ENCODE data around the gene A2ML1.

The A2ML1 gene

GRCh38 chr12:8779862-8780261 is 42.6 kb upstream of the A2ML1 start:
- H3K36me3 ChIP-seq (ENCODE audit: insufficient read depth, low read length), result peaks cover 36% of the 10 kb centered on the region; the same call in 1 of the 2 replicates
- no peaks in the 10 kb centered on the region for H3K4me1 ChIP-seq (ENCODE audit: insufficient read depth, low read length, poor library complexity, severe bottlenecking)
- H4K20me1 ChIP-seq (ENCODE audit: insufficient read depth, low read length, poor library complexity, severe bottlenecking), result peaks cover 3% of the 10 kb centered on the region
- H3K9me3 ChIP-seq (ENCODE audit: insufficient read depth, low read depth, low read length), result no peaks in the 10 kb centered on the region
- no peak overlapping the region for H2AFZ ChIP-seq (ENCODE audit: low read length)
- H3K27me3 ChIP-seq (ENCODE audit: insufficient read depth, low read length, poor library complexity, severe bottlenecking), result no peaks in the 10 kb centered on the region
- H3F3A ChIP-seq (ENCODE audit: low read depth), result no peaks in the 10 kb centered on the region
- H3K79me2 ChIP-seq (ENCODE audit: insufficient read depth, low read length), result no peaks in the 10 kb centered on the region
- no peak overlapping the region for H3K9ac ChIP-seq (ENCODE audit: low read depth, low read length, poor library complexity, severe bottlenecking)
- TF ChIP-seq EZH2phosphoT487 (IDR thresholded peaks at IDR 0.05; ENCODE audit: borderline replicate concordance) (no peak), CTCF (conservative IDR thresholded peaks at IDR 0.05; ENCODE audit: low read length) (no peak; the same call in 1 of the 2 replicates)
- H3K4me2 ChIP-seq (ENCODE audit: low read depth, low read length, poor library complexity, severe bottlenecking), result no peak overlapping the region
- no peak overlapping the region for H3K4me3 ChIP-seq (ENCODE audit: low read length, poor library complexity, severe bottlenecking)
- no peaks in the 10 kb centered on the region for H3K9me2 ChIP-seq (replicated peaks; ENCODE audit: low read depth, low read length)

GRCh38 chr12:8780389-8780788 is 42.0 kb upstream of the A2ML1 start:
- H3K9me3 ChIP-seq (ENCODE audit: insufficient read depth, low read depth, low read length), result no peaks in the 10 kb centered on the region
- H3K9ac ChIP-seq (ENCODE audit: low read depth, low read length, poor library complexity, severe bottlenecking), result no peak overlapping the region
- peaks cover 31% of the 10 kb centered on the region; the same call in 1 of the 2 replicates for H3K36me3 ChIP-seq (ENCODE audit: insufficient read depth, low read length)
- H3K4me1 ChIP-seq (ENCODE audit: insufficient read depth, low read length, poor library complexity, severe bottlenecking), result no peaks in the 10 kb centered on the region
- peaks cover 3% of the 10 kb centered on the region for H4K20me1 ChIP-seq (ENCODE audit: insufficient read depth, low read length, poor library complexity, severe bottlenecking)
- no peaks in the 10 kb centered on the region for H3K27me3 ChIP-seq (ENCODE audit: insufficient read depth, low read length, poor library complexity, severe bottlenecking)
- no peak overlapping the region for H2AFZ ChIP-seq (ENCODE audit: low read length)
- TF ChIP-seq CTCF (conservative IDR thresholded peaks at IDR 0.05; ENCODE audit: low read length) (peak; percentile 68), EZH2phosphoT487 (IDR thresholded peaks at IDR 0.05; ENCODE audit: borderline replicate concordance) (no peak)
- H3F3A ChIP-seq (ENCODE audit: low read depth), result no peaks in the 10 kb centered on the region
- no peak overlapping the region for H3K4me2 ChIP-seq (ENCODE audit: low read depth, low read length, poor library complexity, severe bottlenecking)
- H3K4me3 ChIP-seq (ENCODE audit: low read length, poor library complexity, severe bottlenecking), result no peak overlapping the region
- no peaks in the 10 kb centered on the region for H3K9me2 ChIP-seq (replicated peaks; ENCODE audit: low read depth, low read length)
- no peaks in the 10 kb centered on the region for H3K79me2 ChIP-seq (ENCODE audit: insufficient read depth, low read length)

- Histone ChIP-seq H3K79me2 (ENCODE audit: insufficient read depth, low read length) (no peaks in the 10 kb centered on the region), H3K27me3 (ENCODE audit: insufficient read depth, low read length, poor library complexity, severe bottlenecking) (no peaks in the 10 kb centered on the region), H2AFZ (ENCODE audit: low read length) (no peak overlapping the region), H3K4me2 (ENCODE audit: low read depth, low read length, poor library complexity, severe bottlenecking) (no peak overlapping the region), H4K20me1 (ENCODE audit: insufficient read depth, low read length, poor library complexity, severe bottlenecking) (peaks cover 3% of the 10 kb centered on the region), H3F3A (ENCODE audit: low read depth) (no peaks in the 10 kb centered on the region), H3K36me3 (ENCODE audit: insufficient read depth, low read length) (peaks cover 25% of the 10 kb centered on the region; the same call in 1 of the 2 replicates), H3K9ac (ENCODE audit: low read depth, low read length, poor library complexity, severe bottlenecking) (no peak overlapping the region), H3K9me2 (replicated peaks; ENCODE audit: low read depth, low read length) (no peaks in the 10 kb centered on the region), H3K4me1 (ENCODE audit: insufficient read depth, low read length, poor library complexity, severe bottlenecking) (no peaks in the 10 kb centered on the region), H3K4me3 (ENCODE audit: low read length, poor library complexity, severe bottlenecking) (no peak overlapping the region), H3K9me3 (ENCODE audit: insufficient read depth, low read depth, low read length) (no peaks in the 10 kb centered on the region)
- no peak for TF ChIP-seq CTCF (conservative IDR thresholded peaks at IDR 0.05; ENCODE audit: low read length)
- no peak for TF ChIP-seq EZH2phosphoT487 (IDR thresholded peaks at IDR 0.05; ENCODE audit: borderline replicate concordance)
These were observed 40.9 kb upstream of the A2ML1 start for GRCh38 chr12:8781381-8782127.

All from Loucy (cell line).